Kidney epithelial cell (primary cell): ENCODE data around the gene TMEM135. TPM values are rescaled to one million over a fixed set of nuclear protein-coding genes. Genes with fewer than 3 reads are reported as not detected.

Experiments used
- DNase-seq: peaks from one replicate; pipeline ENCODE4 v3.0.0-alpha.2; 2010; ENCODE audit warnings: low read depth
- H3K27me3 ChIP-seq: 2 replicates; pipeline ENCODE4 v1.6.0; 2011; ENCODE audit warnings: low read length; ENCODE audit not compliant: control insufficient read depth, insufficient read depth
- H3K36me3 ChIP-seq: 2 replicates; pipeline ENCODE4 v1.5.1; 2011; ENCODE audit warnings: low read length; ENCODE audit not compliant: control insufficient read depth, insufficient read depth
- H3K4me3 ChIP-seq: 2 replicates; pipeline ENCODE4 v1.5.1; 2011; ENCODE audit warnings: low read depth, mild to moderate bottlenecking, control low read depth, low read length
- total RNA-seq: library from RNA; depleted of rRNA; stranded (reverse); fragments of >200 nt; gene quantifications from 2 replicates; pipeline ENCODE4 v1.2.3, GENCODE V29; 2015
- TF ChIP-seq, protein P1 (sequence below): IDR thresholded peaks from 2 replicates; pipeline ENCODE4 v1.5.1; 2011; ENCODE audit warnings: mild to moderate bottlenecking, moderate library complexity, low read length, control low read depth, inconsistent platforms; ENCODE audit not compliant: insufficient read depth, poor library complexity, severe bottlenecking

The TMEM135 gene
- total RNA-seq, 1 donor from 2014 or later = 14.5 TPM

DNA sequence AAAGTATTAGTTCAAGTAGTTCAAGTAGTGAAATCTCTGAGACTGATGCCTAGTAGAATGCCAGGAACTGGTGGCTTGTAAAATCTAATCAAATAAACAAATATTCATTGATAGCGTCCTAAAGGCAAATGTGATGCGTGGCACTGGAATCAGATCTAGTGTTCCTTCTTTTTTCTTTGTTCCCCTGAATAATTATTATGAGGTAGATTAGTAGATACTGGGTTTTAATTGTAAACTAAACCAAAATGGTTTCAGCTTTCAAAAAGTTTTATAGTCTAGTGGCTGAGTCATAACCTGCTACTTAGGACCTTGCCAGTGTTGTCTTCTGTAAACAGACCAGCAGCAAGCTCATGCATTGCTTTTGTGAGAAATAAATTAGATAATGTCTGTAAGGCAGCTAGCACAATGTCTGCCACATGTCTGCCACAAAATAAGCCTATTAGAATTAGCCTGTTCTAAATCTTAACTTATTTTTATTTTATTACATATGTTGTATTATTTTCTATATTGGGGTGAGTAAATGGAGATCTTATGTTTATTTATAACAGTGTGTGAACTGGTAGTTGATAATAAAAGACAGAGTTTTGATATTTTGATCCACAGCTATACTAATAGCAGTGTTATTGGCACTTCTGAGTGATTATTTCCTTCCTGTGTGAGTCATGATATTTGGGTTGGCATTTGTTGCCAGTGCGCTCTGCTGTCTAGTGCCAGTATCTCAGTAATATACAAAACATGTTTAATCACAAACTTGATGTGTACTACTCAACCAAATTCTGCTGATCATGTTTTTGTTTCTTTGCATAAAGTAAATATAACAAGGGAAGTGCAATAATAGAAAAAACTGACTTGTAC, 135.7 kb downstream of the TMEM135 start:
- peak; percentile 39 for DNase-seq
- Histone ChIP-seq H3K27me3 (no peaks in the 10 kb centered on the region), H3K36me3 (no peaks in the 10 kb centered on the region), H3K4me3 (no peak overlapping the region)
- TF ChIP-seq, protein P1, sequence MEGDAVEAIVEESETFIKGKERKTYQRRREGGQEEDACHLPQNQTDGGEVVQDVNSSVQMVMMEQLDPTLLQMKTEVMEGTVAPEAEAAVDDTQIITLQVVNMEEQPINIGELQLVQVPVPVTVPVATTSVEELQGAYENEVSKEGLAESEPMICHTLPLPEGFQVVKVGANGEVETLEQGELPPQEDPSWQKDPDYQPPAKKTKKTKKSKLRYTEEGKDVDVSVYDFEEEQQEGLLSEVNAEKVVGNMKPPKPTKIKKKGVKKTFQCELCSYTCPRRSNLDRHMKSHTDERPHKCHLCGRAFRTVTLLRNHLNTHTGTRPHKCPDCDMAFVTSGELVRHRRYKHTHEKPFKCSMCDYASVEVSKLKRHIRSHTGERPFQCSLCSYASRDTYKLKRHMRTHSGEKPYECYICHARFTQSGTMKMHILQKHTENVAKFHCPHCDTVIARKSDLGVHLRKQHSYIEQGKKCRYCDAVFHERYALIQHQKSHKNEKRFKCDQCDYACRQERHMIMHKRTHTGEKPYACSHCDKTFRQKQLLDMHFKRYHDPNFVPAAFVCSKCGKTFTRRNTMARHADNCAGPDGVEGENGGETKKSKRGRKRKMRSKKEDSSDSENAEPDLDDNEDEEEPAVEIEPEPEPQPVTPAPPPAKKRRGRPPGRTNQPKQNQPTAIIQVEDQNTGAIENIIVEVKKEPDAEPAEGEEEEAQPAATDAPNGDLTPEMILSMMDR = no peak

DNA sequence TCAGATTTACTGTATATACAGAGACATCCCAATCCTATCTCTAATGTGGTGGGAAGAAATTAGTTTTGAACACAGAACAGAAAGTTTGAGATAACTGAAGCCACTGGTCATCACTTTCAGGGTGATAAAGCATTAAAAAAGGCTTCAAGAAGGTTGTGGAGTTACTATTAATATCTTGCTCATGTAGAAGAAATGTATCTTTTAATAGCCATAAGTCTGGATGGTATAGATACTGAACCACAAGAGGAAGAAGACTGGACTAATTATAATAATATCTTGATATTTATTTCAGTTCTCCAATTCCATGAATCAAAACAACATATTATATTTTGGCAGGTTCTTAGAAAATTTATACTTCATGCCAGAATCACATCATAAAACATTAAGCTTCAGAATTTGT, 137.1 kb downstream of the TMEM135 start:
- TF ChIP-seq, protein P1 = no peak
- DNase-seq = no peak
- no peaks in the 10 kb centered on the region for H3K27me3 ChIP-seq
- H3K36me3 ChIP-seq = no peaks in the 10 kb centered on the region
- H3K4me3 ChIP-seq = no peak overlapping the region

DNA sequence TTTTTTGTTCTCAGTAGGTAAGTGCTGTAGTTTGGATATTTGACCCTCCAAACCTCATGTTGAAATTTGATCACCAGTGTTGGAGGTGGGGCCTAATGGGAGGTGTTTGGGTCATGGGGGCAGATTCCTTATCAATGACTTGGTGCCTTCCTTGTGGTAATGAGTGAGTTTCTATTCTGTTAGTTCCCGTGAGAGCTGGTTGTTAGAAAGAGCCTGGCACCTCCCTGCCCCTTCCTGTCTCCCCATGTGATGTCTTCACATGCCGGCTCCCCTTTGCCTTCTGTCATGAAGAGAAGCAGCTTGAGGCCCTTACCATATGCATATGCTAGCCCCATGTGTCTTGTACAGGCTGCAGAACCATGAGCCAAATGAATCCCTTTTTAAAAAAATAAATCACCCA, 138.3 kb downstream of the TMEM135 start:
- DNase-seq = no peak
- TF ChIP-seq, protein P1 = no peak
- Histone ChIP-seq H3K4me3 (no peak overlapping the region), H3K27me3 (no peaks in the 10 kb centered on the region), H3K36me3 (no peaks in the 10 kb centered on the region)

DNA sequence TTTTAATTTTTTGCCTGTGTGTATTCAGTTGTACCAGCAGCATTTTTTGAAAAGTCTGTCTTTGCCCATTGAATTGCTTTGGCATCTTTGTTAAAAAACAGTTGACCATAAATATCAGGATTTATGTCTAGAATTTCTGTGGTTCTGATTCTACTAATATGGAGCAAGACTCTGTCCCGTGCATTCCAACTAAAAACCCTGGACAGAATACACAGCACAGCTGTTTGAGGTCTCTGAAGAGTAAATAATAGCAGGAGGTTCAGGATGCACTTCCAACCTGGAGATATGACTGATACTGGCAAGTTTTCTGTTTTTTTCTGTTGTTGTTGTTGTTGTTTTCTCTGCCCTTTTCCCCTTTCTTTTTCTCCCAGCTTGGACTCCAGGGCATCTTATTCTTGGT, 141.9 kb downstream of the TMEM135 start:
- Histone ChIP-seq H3K4me3 (no peak overlapping the region), H3K36me3 (no peaks in the 10 kb centered on the region)
- TF ChIP-seq, protein P1 = no peak

DNA sequence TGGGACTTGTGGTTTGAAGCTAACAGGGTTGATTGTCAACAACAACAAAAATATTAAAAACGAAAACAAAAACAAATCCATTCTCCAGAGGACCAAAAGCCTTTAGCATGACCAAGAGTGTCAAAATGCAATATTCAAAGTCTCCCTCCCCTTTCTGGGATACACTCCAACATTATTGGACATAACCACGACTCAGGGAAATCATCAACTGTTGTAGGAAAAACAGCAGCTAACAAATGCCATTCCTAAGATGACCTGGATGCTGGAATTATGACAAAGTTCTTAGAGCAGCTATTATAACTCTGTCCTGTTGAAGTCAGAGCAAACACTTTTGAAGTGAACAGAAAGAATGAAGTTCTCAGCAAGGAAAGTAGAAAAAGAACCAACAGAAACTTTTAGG, 143.0 kb downstream of the TMEM135 start:
- no peaks in the 10 kb centered on the region for H3K27me3 ChIP-seq
- no peak for DNase-seq
- TF ChIP-seq, protein P1 = no peak
- no peaks in the 10 kb centered on the region for H3K36me3 ChIP-seq
- no peak overlapping the region for H3K4me3 ChIP-seq

More for the DNA sequence above, 141.9 kb downstream of the TMEM135 start:
- DNase-seq = no peak
- no peaks in the 10 kb centered on the region for H3K27me3 ChIP-seq

DNA sequence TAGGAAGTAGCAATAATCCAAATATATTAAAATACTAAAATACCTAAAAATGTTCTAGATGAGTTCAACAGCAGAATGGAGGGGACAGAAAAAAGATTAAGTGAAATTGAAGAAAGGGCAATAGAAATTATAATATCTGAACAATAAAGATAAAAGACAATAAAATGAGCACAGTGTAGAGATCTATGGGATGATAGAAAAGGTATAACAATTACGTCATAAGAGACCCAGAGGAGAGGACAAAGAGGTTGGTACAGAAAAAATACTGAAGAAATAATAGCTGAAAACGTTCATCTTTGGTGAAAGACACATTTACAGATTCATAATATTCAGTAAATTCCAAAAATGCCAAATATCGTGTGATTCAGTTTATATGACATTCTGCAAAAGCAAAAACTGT, 143.4 kb downstream of the TMEM135 start:
- DNase-seq = no peak
- H3K27me3 ChIP-seq = no peaks in the 10 kb centered on the region
- no peak overlapping the region for H3K4me3 ChIP-seq
- TF ChIP-seq, protein P1 = no peak
- no peaks in the 10 kb centered on the region for H3K36me3 ChIP-seq
